Common myeloid progenitor, CD34-positive (primary cell): ENCODE measurements around the gene ARID4B.
"Not testable (repeated sequence)": the region's sequence is repeated elsewhere in the genome, so short reads cannot be mapped to it uniquely, and the experiment has no call there.

Source experiments
- CTCF ChIA-PET: fragments of 350-600 bp; sonication (Branson Sonifier 250); formaldehyde crosslinking; loops from one replicate; lab custom pipeline; 2021; ENCODE audit warnings: antibody characterized with exemption; lab: Charles Lee
- POLR2A ChIA-PET: fragments of 350-600 bp; sonication (Branson Sonifier 250); formaldehyde crosslinking; loops from one replicate; lab custom pipeline; 2021; ENCODE audit warnings: antibody characterized with exemption; lab: Charles Lee
- DNase-seq, 3 donors: peaks; one replicate each; pipeline versions ENCODE4 v3.0.0 to v3.0.0-alpha.2; 2013
- H3K27ac ChIP-seq, 2 experiments: 1 replicate in 1 of 2; 2 replicates in 1 of 2; pipeline ENCODE4 v1.7.0; 2013; ENCODE audit warnings: inconsistent platforms in 2 of 2, low read length in 2 of 2, mild to moderate bottlenecking in 2 of 2, low read depth in 1 of 2, moderate library complexity in 1 of 2; ENCODE audit not compliant: severe bottlenecking in 2 of 2, insufficient read depth in 1 of 2, poor library complexity in 1 of 2
- H3K27me3 ChIP-seq, 5 experiments: replicated peaks in 2 of 5; 1 replicate in 3 of 5; 2 replicates in 2 of 5; pipeline versions ENCODE4 v1.6.1 to v1.7.0; 2013; ENCODE audit warnings: low read length in 4 of 5, mild to moderate bottlenecking in 2 of 5, moderate library complexity in 2 of 5, inconsistent platforms in 1 of 5; ENCODE audit not compliant: insufficient read depth in 5 of 5, control insufficient read depth in 4 of 5
- H3K36me3 ChIP-seq, 4 experiments: 1 replicate in 2 of 4; 2 replicates in 2 of 4; pipeline versions ENCODE4 v1.6.1 to v1.7.0; 2013; ENCODE audit warnings: low read length in 3 of 4, control low read depth in 1 of 4, mild to moderate bottlenecking in 1 of 4; ENCODE audit not compliant: control insufficient read depth in 4 of 4, insufficient read depth in 4 of 4
- H3K4me1 ChIP-seq, 4 experiments: 1 replicate in 3 of 4; 2 replicates in 1 of 4; pipeline versions ENCODE4 v1.6.1 to v1.7.1; 2013; ENCODE audit warnings: low read length in 3 of 4, mild to moderate bottlenecking in 3 of 4, control low read depth in 1 of 4, inconsistent platforms in 1 of 4, moderate library complexity in 1 of 4; ENCODE audit not compliant: control insufficient read depth in 4 of 4, insufficient read depth in 4 of 4; ENCODE audit errors: control extremely low read depth in 1 of 4
- H3K4me3 ChIP-seq, 7 experiments: 1 replicate in 4 of 7; 2 replicates in 3 of 7; pipeline versions ENCODE4 v1.5.1 to v1.7.0; 2013; ENCODE audit warnings: mild to moderate bottlenecking in 7 of 7, low read length in 6 of 7, moderate library complexity in 6 of 7, inconsistent platforms in 2 of 7, low read depth in 2 of 7, control low read depth in 1 of 7; ENCODE audit not compliant: insufficient read depth in 4 of 7, control insufficient read depth in 1 of 7; ENCODE audit errors: extremely low read depth in 1 of 7
- H3K9me3 ChIP-seq, 5 experiments: 1 replicate in 4 of 5; 2 replicates in 1 of 5; pipeline versions ENCODE4 v1.6.1 to v1.7.1; 2013; ENCODE audit warnings: low read length in 4 of 5, mild to moderate bottlenecking in 2 of 5, inconsistent platforms in 1 of 5, low read depth in 1 of 5, moderate library complexity in 1 of 5; ENCODE audit not compliant: control insufficient read depth in 4 of 5, insufficient read depth in 2 of 5; ENCODE audit errors: control extremely low read depth in 1 of 5
- WGBS: methylation state at CpG from one replicate; pipeline ENCODE4 v1.1.5; 2013; ENCODE audit not compliant: insufficient coverage; 5-methylcytosine and 5-hydroxymethylcytosine counted together

The ARID4B gene

GRCh38 chr1:235160957-235161684 is 166.9 kb downstream of the ARID4B start, which contains the start of gene RBM34:
TSS of gene RBM34 (minus strand) at chr1:235161250. CDS start at chr1:235161226, 24 bp downstream.
- no peaks in the 10 kb centered on the region for H3K9me3 ChIP-seq
- peak within 1 kb of the TSS; percentile 75 to 99 (median 97) for H3K4me3 ChIP-seq
- peak; percentile 89 to 94 (median 92) for DNase-seq
- WGBS, result 0% methylated on average over 51 of the region's 52 CpGs
- ChIA-PET POLR2A (interaction anchor here (0.6 to 1.1 kb wide), 3 partner anchors 22 to 70 kb away, joined by 3 to 4 read pairs (median 3); no protein-coding TSS in a partner anchor), CTCF (interaction anchor here (1.0 to 1.4 kb wide), 4 partner anchors 17 to 39 kb away, joined by 3 read pairs; no protein-coding TSS in a partner anchor)
- H3K27ac ChIP-seq, result peak within 1 kb of the TSS; percentile 74 to 89
- H3K27me3 ChIP-seq, result no peaks in the 10 kb centered on the region
- H3K36me3 ChIP-seq, result peaks cover 5 to 30% (median 25%) of the 10 kb centered on the region in 4 experiments
- peaks cover 6 to 19% (median 12%) of the 10 kb centered on the region in 4 experiments for H3K4me1 ChIP-seq

- Histone ChIP-seq H3K4me1 (peaks cover 6 to 19% (median 12%) of the 10 kb centered on the region in 4 experiments), H3K4me3 (peak overlapping the region; percentile 75 to 99 (median 97)), H3K9me3 (no peaks in the 10 kb centered on the region), H3K36me3 (peaks cover 2 to 32% (median 25%) of the 10 kb centered on the region in 4 experiments), H3K27me3 (no peaks in the 10 kb centered on the region), H3K27ac (peak overlapping the region; percentile 74 to 89)
- ChIA-PET POLR2A (interaction anchor here (0.6 to 1.1 kb wide), 4 partner anchors 23 to 69 kb away, joined by 3 to 4 read pairs (median 3); no protein-coding TSS in a partner anchor), CTCF (interaction anchor here (1.0 to 1.4 kb wide), 4 partner anchors 18 to 38 kb away, joined by 3 read pairs; no protein-coding TSS in a partner anchor)
- DNase-seq, result peak; percentile 73 to 91 (median 87)
- WGBS, result 0% methylated on average over 8 of the region's 14 CpGs
Observed at GRCh38 chr1:235160383-235160956, 167.5 kb downstream of the ARID4B start.

- whole genome bisulfite sequencing, result 98% methylated on average over 5 of the region's 9 CpGs
- CTCF ChIA-PET, result interaction anchor here (0.6 to 1.1 kb wide), 4 partner anchors 21 to 256 kb away, joined by 3 read pairs; no protein-coding TSS in a partner anchor
Observed at GRCh38 chr1:235159930-235160329, 168.0 kb downstream of the ARID4B start.

GRCh38 chr1:235159284-235159683 is 168.7 kb downstream of the ARID4B start:
- H3K4me3 ChIP-seq, H3K9me3 ChIP-seq, DNase-seq, H3K27ac ChIP-seq, H3K27me3 ChIP-seq: not testable (repeated sequence)
- Histone ChIP-seq H3K36me3 (peaks cover 6 to 40% (median 31%) of the 10 kb centered on the region in 4 experiments), H3K4me1 (peaks cover 6 to 19% (median 12%) of the 10 kb centered on the region in 4 experiments)
- 98% methylated on average over 9 of the region's 9 CpGs for WGBS
- CTCF ChIA-PET, result interaction anchor here (0.6 to 0.8 kb wide), 4 partner anchors 20 to 673 kb away, joined by 3 to 4 read pairs (median 3); no protein-coding TSS in a partner anchor
- POLR2A ChIA-PET, result interaction anchor here (0.6 to 0.7 kb wide), 3 partner anchors 9 to 146 kb away, joined by 3 to 5 read pairs (median 4); no protein-coding TSS in a partner anchor

More at GRCh38 chr1:235159930-235160329, 168.0 kb downstream of the ARID4B start:
- not testable (repeated sequence) for H3K9me3 ChIP-seq, H3K27me3 ChIP-seq, DNase-seq
- Histone ChIP-seq H3K36me3 (peaks cover 3 to 33% (median 26%) of the 10 kb centered on the region in 4 experiments), H3K27ac (peak overlapping the region in 1 of 2 experiments; percentile 89), H3K4me3 (peak overlapping the region in 6 of 7 experiments; percentile 75 to 99 (median 96)), H3K4me1 (peaks cover 6 to 19% (median 12%) of the 10 kb centered on the region in 4 experiments)
- POLR2A ChIA-PET, result interaction anchor here (0.7 kb wide), 2 partner anchors 37 to 147 kb away, joined by 3 to 5 read pairs; no protein-coding TSS in a partner anchor

- H3K4me3 ChIP-seq, result no peak overlapping the region
- 98% methylated on average over 5 of the region's 6 CpGs for WGBS
- H3K36me3 ChIP-seq, result peaks cover 7 to 44% (median 34%) of the 10 kb centered on the region in 4 experiments
- H3K27ac ChIP-seq, result no peak overlapping the region
- DNase-seq, result no peak
- no peaks in the 10 kb centered on the region for H3K9me3 ChIP-seq
- H3K4me1 ChIP-seq, result peaks cover 6 to 19% (median 12%) of the 10 kb centered on the region in 4 experiments
- no peaks in the 10 kb centered on the region for H3K27me3 ChIP-seq
- CTCF ChIA-PET, result interaction anchor here (0.6 to 2.8 kb wide), 3 partner anchors 7 to 672 kb away, joined by 3 to 12 read pairs (median 4); no protein-coding TSS in a partner anchor
- POLR2A ChIA-PET, result no interaction called here
Observed at GRCh38 chr1:235158680-235159079, 169.3 kb downstream of the ARID4B start.

- Histone ChIP-seq H3K27ac (no peak overlapping the region), H3K9me3 (no peaks in the 10 kb centered on the region), H3K4me3 (no peak overlapping the region), H3K27me3 (no peaks in the 10 kb centered on the region), H3K36me3 (peaks cover 12 to 56% (median 38%) of the 10 kb centered on the region in 4 experiments), H3K4me1 (peaks cover 6 to 18% (median 12%) of the 10 kb centered on the region in 4 experiments)
- CTCF ChIA-PET, result interaction anchor here (0.6 to 2.8 kb wide), 6 partner anchors 9 to 48 kb away, joined by 3 to 12 read pairs (median 3); no protein-coding TSS in a partner anchor
- POLR2A ChIA-PET, result no interaction called here
- WGBS, result 98% methylated on average over 4 of the region's 4 CpGs
- DNase-seq, result no peak
Observed at GRCh38 chr1:235157150-235157549, 170.8 kb downstream of the ARID4B start.
